ENCODE data around the gene C19orf81.

DNA sequence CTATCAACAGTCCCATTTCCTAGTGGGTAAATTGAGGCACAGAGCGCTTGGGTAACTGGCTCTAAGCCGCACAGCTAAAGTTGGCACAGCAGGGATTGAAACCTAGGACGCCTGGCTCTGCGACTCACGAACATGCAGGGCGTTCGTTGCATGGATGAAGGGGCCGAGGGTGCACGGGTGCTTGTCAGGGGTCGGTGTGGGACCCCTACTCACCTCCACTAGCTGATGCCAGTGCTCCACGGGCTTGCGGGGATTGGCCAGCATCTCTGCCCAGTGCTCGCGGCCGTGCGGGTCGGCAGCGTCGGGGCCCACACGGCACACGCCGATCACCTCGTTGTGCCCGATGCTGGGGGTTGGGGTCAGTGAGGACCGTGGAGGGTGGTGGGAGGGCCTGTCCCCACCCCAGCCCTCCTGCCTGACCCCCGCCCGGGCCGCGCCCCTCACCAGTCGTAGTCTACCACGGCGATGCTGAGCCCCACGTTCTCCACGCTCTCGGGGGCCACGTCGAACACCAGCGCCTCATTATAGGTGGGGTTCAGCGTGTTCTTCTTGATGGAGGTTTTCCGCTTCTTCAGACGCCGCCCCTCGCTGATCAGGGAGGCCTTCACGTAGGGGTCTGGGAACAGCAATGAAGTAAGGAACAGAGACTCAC lies 24.2 kb upstream of the C19orf81 start:
- TF ChIP-seq CTCF (conservative IDR thresholded peaks at IDR 0.05; ENCODE audit: low read length) (no peak), EZH2phosphoT487 (IDR thresholded peaks at IDR 0.05; ENCODE audit: borderline replicate concordance) (no peak)
